ENCODE data around the gene PPFIA2.
A peak's percentile ranks its signal among the peaks of the same experiment; 100 is the strongest.

Gene PPFIA2

DNA sequence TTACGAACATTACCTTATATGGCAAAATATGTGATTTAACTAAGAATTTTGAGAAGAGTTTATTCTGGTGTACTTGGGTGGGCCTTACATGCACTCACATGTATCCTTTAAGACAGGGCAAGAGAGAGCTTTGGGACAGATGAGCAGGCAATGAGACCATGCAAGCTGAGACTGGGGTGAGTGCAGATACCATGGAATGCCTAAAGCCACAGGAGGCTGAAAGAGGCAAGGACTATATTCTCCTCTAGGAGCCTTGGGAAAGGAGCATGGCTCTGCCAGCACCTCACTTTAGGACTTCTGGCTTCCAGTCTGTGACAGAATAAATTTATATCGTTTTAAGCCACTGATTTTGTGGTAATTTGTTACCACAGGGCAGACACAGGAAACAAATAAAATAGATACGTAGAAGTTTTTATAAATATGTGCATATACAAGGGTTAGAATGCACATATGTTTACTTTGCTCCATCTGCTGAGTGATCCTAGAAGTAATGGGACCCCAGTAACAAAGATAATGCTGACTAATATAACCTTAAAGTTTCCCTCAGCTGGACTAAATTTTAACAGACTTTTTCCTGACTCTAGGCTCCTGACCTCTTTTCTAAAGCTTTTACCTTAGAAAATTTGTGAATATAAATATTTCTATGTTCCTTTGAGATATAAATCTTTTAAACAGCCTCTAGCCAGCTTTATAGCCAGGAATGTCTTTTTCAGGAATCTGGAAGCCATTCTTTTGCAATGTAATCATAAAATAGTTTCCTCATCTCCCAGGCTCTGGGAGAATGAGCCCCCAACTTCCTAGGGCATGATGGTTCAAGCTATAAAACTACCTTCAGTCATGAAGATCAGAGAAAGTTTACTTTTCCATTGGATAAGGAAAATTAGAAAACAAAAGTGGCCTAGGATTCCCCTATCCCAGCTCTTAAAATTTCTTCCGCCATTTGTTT lies 216.8 kb downstream of the PPFIA2 start:
- DNase-seq, result no peak

DNA sequence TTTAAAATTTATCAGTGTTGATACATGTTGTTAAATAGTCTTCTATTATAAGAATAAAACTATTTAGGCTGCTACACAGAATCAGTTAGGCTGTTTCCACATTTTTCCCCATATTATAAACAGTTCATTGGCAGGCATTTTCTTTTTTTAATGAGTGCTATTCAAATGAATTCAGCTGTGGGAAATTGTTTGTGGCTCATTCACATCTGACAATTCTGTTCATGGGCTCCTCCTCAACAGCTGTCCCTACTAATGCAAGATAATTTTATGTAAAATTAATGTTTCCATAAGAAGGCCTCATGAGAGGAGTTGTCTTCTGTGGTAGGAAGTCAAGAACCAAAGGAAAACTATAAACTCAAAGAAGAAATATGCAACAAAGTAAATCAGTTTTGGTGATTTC lies 218.0 kb downstream of the PPFIA2 start:
- peak; percentile 52 for DNase-seq

DNA sequence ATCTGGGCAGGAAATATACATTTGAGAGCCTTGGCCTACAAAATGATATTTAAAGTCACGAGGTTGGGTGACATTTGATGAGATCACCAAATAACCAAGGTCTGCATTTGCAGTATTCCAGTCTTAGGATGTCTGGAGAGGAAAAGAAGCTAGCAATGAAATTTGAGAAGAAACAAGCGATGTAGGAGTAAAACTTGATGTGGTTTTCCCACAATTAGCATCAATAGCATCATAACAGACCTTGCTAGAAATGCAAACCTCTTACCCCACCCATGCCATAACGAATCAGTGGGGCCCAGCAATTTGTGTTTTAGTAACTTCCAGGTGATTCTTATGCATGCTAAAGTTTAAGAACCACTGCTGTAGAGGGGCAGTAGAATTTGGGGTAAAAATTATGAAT lies 219.9 kb downstream of the PPFIA2 start:
- DNase-seq, result no peak

DNA sequence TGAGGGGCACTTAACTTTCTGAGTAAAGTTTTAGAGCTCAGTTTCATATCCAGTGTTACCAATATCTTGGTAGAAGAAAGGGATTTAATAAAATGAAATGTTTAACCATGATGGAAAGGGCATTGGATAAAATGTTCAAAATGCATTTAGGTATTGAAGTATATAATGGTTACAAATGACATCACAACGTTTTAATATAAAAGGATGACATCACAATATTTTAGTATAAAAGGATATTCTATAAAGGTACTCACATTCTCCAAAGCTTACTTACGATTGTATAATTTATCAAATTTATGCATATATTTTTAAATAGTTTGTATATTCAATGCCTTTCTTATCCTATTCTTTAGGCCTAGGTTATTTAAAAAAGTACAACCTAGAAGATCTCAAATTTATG lies 226.1 kb downstream of the PPFIA2 start:
- no peak for DNase-seq

DNA sequence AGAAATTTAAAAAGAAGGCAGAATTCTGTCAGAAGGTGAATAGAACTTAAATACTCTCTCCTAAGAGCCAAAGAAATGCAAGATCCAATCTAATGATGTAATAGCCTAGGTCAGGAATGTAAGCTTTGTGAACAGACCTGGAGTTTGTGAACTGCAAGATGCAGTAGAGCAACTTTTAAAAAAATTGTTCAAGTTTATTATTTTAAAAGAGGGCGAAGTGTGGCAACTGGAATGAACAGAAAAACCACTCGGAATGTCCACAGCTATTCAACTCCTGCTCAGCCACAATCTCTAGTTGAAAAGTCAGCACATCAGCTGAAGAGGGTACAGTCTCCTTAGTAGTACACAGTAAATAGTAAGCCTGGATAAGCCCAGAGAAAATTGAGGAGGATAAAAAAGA lies 228.8 kb downstream of the PPFIA2 start:
- no peak for DNase-seq

DNA sequence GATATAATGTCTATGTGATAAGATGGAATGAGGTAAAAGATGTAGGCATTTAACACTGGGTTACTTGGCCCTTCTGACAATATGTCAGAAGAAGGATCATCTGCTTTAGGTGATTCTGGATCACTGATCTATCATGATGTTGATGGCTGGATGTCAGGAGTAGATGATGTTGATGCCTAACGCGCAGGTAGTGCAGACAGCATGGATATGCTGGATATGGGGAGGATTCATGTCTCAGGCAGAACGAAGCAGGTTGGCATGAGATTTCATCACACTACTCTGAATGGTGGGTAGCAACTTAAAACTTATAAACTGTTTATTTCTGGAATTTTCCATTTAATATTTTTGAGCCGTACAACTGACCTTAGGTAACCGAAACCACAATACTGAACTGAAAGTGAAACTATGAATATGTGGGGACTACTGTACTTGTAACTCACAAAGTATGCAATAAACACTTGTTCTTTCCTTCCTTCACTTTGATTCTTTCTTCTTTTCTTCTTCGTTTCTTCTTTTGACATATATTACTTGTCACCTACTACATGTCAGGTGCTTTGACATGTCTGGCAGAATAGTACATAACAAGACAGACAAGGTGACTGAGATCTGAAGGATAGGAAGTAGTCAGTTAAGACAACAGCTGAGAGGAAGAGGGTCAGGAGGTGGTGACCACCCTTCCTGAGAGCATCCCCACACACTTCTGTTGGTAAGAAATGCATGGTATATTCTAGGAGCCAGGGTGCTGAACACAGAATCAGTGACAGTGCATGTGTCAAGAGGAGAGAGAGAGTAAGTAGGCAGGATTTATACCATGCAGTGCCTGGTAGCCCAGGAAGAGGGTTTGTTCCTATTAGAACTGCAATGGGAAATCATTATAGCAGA lies 238.8 kb downstream of the PPFIA2 start:
- DNase-seq, result no peak

DNA sequence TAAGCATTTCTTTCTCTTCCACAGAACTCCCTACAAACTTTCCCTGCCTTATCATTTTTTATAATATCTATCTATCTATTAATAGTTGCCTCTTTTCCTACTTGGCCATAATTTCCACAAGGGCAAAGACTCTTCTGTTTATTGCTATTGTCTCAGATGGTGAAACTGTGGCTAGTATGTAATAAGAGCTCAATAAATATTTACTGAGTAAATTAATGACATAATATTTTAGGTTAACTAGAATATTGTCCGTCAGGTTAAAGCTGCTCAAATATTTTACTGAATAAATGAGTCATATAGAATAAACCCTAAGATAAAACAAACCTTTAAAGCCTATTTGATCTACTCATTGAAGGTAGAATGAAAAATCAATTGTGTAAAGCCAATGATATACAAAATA lies 240.5 kb downstream of the PPFIA2 start:
- DNase-seq, result no peak

DNA sequence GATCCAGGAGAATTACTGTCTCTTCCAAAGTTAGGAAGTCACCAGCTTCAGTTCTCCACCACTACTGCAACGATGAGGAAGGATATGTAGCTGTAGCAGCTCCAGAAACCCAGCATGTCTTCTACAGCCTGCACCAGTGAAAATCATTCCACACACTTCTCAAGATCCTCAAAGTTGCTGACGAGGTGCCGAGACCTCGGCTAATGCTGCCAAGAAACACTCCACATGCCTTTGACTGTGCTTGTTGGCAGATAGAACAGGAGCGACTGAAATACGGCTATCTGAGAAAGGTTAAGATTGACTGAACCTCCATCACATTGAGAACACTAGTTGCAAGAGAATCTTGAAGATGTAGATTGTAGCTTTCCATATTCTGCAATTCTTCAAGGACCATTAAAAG lies 241.9 kb downstream of the PPFIA2 start:
- DNase-seq, result no peak

DNA sequence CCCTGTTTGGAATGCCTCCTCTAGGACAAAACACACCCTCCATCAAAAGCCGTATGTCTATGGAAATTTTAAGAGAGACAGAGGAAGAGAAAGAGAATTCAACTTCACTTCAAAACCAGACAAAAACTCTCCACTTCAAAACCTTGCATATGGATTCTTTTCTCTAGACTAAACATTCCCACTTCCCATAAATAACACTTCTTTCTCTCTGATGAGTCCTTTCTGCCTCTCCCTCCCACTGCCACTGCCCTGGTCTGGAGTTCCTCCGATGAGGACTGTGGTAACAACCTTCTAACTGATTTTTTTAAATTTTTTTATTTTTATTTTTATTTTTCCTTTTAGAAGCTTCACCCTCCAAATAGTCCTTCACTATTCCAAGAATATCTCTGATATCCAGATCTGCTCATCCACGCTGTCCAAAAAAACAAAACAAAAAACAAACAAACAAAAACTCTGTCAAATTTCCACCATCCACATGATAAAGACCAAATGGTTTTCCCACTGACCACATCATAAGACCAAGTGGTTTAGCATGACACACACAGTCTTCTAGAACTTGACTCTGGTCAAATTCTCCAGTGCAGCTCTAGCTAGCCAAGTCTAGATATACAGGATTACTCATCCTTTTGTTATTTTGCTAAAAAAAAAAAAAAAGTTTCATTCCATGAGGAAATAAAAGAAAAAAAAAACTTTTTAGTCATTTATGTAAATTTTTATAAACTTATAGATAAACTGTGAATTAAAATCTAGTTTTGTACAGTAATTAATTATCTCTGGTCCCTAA lies 256.0 kb downstream of the PPFIA2 start:
- no peak for DNase-seq

DNA sequence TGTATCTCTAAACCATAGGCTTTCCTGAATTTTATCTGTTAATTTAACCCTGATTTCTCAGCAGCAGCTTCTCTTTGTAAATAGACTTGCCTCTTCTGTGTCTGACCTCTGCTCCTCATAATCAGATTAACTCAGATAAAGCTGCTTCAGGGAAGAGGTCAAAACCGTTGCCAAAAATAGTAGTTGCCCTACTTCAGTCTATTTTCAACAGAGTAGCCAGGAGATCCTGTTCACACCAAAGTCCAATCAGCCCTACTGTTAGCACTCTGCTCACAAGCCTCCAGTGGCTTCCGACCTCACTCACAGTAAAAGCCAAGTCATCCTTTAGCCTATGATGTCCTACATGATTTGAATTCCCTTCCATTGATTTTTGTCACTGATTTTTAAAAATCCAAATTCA lies 258.4 kb downstream of the PPFIA2 start:
- DNase-seq, result no peak

DNA sequence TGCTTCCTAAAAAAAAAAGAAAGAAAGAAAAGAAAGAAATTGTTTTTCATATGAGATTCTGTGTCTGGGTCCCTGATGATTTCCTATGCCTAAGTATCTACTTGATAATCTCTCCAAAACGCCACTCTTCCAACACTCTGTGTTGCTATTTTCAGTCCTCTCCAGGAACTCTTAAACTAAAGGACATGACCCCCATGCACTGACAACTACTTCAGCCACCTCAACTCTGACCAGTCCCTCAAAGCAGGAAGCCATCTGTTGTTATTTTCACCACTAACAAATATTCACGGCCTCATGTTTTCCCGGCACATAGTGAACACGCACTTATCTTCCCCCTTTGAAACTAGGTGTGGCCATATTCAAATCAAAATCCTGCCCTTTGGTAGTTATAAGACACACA lies 259.3 kb downstream of the PPFIA2 start:
- no peak for DNase-seq

DNA sequence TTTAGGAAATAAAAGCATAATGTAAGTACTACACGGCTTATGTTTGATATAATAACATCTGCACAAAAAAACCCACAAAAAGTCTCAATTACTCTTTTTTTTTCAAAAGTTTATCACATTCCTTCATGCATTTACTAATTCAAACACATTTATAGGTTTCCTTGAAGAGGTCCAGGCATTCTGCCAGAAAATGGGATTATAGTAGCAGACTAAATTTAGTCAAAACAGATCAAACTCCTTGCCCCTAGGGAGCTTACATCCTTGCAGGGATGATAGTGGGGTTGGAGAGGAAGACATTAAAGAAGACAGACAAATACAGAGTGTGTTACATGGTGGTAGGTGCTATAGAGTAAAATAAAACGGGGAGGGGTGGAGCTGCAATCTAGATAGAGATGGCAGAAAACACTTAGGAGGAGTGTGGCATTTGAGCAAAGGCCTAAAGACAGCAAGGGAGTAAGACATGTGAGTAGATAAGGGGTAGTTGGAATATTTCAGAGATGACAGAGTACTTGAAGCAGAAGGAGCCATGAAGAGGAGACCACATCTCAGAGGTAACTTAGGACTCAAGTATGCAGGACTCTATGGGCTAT lies 266.9 kb downstream of the PPFIA2 start:
- DNase-seq, result no peak

DNA sequence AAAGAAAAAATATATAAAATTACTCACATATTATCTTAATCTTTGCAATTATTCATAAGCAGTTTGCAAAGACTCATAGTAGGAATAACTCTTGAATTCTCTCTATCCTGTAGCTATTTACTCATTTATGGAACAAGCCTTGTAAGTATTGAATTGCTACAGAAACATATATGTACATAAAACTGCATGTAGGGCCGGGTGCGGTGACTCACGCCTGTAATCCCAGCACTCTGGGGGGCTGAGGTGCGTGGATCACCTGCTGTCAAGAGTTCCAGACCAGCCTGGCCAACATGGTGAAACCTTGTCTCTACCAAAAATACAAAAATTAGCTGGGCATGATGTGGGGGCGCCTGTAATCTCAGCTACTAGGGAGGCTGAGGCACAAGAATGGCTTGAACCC lies 286.2 kb downstream of the PPFIA2 start:
- no peak for DNase-seq

DNA sequence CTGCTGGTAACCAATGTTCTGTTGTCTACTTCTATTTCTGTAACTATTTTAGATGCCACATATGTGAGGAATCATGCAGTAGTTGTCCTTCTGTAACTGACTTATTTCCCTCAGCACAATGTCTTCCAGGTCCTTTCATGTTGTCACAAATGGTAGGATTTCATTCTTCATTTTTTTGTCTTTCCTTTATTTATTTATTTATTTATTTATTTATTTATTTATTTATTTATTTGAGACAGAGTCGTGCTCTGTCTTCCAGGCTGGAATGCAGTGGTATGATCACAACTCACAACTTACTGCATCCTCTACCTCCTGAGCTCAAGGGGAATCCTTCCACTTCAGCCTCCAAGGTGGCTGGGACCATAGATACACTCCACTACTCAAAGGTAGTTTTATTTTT lies 288.2 kb downstream of the PPFIA2 start:
- DNase-seq, result no peak

DNA sequence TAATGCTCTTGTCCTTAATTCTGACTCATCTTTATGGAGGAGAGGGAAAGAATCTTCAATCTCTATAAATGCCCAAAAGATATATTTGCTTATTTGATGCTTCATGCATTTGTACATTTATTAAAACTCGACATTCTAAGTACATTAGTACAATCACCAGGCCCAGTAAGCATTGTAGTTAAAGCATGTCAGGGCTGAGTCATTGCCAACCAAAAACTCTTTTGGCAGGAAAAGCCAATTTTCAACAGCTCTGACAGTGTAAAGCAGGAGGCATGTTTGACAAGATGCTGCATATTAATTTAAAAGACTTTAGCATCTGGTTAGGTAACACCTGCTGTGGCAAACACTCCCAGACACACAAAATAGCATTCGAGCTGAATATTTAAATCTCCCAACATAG lies 290.9 kb downstream of the PPFIA2 start:
- peak; percentile 91 for DNase-seq

DNA sequence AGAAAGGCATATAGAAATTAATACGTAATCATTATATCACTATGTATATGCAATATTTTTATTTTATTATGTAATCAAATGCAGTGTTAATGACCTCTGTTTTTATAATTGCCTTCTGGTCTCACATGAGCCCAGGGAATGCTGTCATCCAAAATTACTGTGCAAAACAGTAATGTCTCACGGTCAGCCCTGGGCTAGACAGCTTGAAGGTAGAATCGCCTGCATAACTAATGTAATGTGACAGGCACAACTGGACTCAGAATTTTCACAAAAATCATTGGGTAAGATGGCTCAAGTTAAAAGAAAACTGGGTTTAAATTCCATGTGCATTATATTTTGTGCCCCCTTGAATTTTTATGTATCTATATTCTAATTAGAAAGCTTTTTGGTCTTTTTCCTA lies 293.3 kb downstream of the PPFIA2 start:
- peak; percentile 14 for DNase-seq

DNA sequence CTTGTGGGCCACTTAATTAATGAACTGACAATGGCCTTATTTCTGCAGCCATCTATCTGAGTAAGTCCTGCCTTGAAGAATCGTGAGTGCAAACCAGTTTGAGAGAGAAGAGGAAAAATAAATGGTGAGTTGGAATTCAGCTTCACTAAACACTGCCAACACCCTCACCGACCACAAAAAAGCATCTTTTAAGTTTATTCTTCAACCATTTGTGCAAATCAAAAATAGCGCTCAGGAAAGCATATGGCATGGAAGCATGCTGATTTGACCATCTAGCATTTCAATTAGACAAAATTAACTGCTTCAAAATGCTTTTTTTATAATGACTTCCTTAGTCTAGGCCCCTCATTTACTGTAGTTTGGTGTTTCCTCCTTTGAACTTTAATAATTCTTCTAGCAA lies 294.0 kb downstream of the PPFIA2 start:
- DNase-seq, result no peak

DNA sequence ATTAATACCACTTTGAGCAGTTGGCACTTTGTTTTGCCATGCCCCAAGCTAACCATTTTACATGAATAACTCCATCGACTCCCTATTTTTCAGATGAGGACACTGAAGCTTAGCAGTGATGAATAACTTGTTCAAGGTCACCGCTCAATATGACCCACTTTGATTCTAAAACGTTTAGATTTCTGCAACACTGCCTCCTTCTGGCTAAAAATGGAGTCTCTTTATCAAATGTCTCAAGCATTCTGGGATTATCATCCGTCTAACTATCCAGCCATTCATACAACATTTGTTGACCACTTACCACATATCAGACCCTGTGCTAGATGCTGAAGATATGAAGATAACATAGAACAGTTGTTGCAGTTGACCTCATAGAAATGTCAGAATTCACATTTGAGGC lies 298.0 kb downstream of the PPFIA2 start:
- DNase-seq, result no peak

DNA sequence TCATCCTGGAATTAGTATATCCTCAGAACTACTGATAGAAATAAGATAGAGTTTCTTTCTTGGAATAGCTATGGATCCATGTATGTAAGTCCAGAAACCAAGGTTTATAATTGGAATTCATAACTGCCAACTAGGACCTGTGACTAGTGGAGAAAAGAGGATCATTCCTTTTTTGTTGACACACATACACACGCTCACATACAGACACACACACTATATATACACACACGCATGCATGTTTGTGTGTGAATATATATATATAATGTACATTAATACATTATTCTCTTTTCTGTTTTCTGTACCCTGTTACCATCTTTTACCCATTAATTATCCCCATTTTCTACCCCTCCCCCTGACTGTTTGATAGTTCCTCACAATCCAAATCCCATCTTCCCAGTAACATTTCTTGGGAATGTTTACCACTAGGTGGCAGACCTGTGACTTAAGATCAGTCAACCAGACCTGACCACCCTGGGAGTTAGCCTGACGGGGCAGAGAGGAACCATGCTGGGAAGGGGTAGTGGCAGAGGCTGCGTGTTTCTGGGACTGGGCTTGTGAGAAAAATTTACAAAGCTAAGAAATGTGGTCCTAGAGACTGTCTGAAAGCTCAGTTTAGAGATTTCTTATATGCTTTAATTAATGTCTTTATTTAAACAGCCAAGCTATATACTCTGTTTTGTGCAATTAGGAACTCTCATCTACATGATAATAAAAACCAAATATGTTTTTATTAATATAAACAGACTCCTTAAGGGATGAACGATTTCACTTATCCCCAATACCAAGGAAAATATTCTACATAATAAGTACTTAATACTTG lies 308.0 kb downstream of the PPFIA2 start:
- peak; percentile 50 for DNase-seq

DNA sequence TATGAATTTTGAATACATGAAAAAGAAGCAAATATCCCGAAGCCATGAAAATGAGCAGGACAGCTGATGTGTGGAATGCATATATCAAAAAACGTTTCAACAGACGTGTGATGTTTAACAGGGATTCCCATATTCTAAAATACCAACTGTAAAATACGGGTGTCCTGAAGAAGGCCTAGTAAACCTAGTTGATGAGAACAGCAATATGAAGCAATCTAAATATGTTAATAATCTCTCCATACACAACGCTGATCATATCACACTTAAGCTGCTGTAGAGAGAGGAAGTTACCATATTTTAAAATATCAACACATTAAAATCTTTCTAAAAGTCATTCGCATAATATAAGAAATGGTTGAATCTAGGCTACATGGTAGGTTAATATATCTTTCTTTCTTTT lies 317.5 kb downstream of the PPFIA2 start:
- DNase-seq, result no peak

DNA sequence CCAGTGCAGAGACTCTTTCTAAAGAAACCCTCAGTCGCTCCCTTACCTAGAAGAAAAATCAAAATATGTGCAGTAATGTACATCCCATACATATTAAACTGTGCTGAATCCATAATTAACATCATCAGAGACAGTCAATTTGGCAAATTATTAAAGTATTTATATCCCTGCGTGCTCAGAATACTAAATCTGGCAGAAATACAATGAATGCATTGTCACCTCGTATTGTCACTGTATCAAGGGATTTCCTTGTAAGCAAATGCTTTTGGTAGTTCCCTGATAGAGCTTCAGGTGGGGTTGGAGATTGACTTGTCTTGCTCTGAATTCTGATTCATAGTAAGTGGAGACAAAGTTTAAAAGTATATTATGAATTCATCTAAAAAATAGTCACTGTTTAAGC lies 319.1 kb downstream of the PPFIA2 start:
- no peak for DNase-seq

DNA sequence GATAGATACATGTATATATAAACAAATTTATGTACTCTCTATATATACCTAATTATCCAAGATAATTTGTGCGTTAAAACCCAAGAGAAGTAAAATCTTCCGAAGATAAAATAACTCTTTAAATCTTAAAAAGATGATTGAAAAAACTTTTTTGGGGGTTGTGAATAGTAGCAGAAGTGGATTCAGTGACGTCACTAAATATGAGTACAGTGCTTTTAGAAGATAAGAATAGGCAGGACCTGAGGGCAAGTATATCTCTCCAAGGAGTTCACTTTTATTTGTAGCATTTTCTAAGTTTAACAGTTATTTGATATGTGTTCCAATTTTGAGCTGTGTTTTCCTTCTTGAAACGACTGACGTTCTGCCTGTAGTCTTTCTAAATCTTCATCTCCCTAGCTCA lies 319.8 kb downstream of the PPFIA2 start:
- no peak for DNase-seq

Data from NCI-H1694 treated with DMSO at 0.1 percent for 48 hours (cell line).